DOHH2 (cell line): ENCODE data around the gene VAC14.

Source experiments
- EZH2phosphoT487 ChIP-seq: fragments of 200-600 bp; sonication (generic); IDR thresholded peaks from 2 replicates; pipeline ENCODE4 v1.6.1; 2017; ENCODE audit warnings: borderline replicate concordance, mild to moderate bottlenecking, antibody characterized with exemption, low read length, moderate library complexity, mixed read lengths
- TF ChIP-seq, protein P1 (sequence below): fragments of 200-600 bp; sonication (generic); IDR thresholded peaks from one replicate; pipeline ENCODE4 v1.5.1; 2014; ENCODE audit warnings: antibody characterized with exemption, mild to moderate bottlenecking, low read depth, low read length; ENCODE audit not compliant: poor library complexity, severe bottlenecking

DNA sequence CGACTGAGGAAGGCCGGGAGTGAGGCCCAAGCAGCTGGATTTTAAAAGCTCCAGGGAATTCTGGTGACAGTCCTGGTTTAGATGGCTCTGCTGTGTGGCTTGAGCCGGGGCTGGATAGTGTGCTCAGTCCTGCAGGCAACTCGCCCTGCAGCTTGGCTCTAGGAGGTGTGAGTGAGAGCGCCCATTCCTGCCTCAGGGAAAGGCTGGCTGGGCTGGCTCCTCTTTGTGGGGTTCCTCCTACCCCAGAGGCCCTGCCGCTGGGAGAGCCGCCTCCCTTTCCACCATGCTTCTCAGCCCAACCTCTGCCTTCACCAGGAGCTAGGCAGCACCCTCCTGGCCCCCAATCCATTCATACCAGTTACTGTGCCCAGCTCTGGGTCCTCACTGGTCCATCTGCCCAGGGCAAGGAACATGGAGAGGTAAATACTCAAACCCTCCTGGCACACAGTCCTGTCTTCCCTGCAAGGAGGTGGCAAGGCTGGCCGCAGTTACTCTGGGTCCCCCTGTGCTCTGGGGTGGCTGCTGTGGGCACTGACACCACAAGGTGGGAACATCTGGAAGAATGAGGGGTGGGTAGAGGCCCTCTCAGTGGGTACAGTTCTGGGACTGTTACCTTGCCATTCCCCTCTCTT, 47.1 kb downstream of the VAC14 start:
- TF ChIP-seq, protein P1, sequence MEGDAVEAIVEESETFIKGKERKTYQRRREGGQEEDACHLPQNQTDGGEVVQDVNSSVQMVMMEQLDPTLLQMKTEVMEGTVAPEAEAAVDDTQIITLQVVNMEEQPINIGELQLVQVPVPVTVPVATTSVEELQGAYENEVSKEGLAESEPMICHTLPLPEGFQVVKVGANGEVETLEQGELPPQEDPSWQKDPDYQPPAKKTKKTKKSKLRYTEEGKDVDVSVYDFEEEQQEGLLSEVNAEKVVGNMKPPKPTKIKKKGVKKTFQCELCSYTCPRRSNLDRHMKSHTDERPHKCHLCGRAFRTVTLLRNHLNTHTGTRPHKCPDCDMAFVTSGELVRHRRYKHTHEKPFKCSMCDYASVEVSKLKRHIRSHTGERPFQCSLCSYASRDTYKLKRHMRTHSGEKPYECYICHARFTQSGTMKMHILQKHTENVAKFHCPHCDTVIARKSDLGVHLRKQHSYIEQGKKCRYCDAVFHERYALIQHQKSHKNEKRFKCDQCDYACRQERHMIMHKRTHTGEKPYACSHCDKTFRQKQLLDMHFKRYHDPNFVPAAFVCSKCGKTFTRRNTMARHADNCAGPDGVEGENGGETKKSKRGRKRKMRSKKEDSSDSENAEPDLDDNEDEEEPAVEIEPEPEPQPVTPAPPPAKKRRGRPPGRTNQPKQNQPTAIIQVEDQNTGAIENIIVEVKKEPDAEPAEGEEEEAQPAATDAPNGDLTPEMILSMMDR, result no peak
- no peak for TF ChIP-seq EZH2phosphoT487
